Umbilical cord (tissue), 2 donors: ENCODE measurements around the gene NNAT. TPM values are rescaled to one million over a fixed set of nuclear protein-coding genes. Genes with fewer than 3 reads are reported as not detected.

Experiments
- DNase-seq: peaks from one replicate; pipeline ENCODE4 v3.0.0-alpha.2; 2015; ENCODE audit warnings: low spot score
- total RNA-seq: library from RNA; depleted of rRNA; stranded (reverse); fragments of >200 nt; gene quantifications from one replicate; pipeline ENCODE4 v1.2.3, GENCODE V29; 2014; ENCODE audit warnings: low replicate concordance; ENCODE audit not compliant: insufficient read depth

The NNAT gene
- total RNA-seq, 1 donor from 2014 or later: 5.3 TPM

DNA sequence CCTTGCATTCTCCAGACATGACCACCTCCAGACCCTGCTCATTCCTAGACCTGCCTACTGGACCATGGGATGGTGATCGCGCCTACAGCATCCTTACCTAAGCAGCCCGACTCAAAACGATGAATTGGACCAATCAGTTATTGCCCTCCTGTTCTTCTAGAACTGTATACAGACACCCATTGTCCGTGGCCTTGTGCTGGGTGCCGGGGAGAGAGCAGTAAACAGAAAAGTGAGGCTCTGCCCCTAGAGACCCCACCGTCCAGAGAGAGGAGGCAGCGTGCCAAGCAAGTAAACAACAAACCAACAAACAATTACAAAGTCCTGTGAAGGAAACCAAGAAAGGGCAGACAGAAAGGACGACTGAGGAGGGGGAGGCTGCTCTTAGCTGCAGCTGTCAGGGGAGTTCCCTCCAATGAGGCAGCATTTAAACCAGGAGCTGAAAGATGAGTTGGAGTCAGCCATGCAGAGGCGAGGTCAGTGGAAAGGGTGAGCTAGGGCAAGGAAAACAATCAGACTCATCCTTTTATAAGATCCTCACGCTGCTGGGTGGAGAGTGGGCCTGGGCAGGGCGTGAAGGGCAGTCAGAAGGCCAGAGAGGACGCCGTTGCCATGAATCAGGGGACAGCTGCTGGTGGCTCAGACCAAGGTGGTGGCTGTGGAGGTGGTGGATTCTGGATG lies 44.2 kb downstream of the NNAT start:
- DNase-seq: no peak

DNA sequence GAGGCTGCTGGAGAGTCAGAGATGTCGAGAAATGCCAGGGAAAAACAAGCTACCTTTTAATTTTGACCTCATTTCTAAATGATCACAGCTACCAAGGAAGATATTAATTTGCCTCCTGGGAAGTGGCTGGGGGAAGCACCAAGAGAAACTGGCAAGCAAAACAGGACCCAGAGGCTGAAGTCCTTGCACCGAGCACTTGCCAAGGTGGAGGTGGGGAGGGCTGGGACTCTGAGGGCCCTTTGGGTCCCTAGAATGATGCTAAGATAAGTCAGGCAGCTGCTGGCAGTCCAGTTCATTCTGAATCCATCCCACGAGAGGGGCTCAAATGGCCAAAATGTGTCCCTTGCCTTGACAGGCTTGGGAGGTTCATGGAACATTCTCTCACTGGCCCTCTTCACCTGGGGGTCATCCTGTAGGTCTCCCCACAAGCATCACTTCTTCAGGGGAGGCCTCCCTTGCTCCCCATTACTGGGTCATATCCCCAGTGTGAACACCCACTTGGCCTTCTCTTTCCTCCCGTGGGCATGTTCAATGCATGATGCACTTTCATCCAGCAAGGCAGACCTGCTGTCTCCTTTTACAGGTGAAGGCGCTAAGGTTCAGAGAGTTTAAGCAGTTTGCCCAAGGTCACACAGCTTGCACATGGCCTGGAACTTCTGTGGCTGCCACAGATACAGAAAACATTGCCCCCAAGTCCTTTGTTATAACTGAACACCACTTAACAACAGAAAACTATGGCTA lies 45.7 kb downstream of the NNAT start:
- no peak for DNase-seq

DNA sequence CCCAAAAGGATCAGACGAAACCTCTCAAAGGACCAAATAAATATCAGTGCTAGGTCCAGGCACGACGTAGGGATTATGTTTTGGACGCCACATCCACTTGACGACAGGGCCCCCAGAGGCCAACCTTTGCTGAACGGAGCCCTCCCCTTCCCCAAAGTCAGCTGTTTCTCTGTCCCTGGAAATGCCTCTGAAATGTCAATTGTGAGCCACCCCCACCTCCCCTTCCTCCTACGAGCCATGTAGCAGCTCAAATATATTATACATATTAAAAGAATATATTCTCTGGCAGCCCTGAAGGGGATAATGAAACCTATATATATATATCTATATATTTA lies 46.2 kb downstream of the NNAT start:
- no peak for DNase-seq

DNA sequence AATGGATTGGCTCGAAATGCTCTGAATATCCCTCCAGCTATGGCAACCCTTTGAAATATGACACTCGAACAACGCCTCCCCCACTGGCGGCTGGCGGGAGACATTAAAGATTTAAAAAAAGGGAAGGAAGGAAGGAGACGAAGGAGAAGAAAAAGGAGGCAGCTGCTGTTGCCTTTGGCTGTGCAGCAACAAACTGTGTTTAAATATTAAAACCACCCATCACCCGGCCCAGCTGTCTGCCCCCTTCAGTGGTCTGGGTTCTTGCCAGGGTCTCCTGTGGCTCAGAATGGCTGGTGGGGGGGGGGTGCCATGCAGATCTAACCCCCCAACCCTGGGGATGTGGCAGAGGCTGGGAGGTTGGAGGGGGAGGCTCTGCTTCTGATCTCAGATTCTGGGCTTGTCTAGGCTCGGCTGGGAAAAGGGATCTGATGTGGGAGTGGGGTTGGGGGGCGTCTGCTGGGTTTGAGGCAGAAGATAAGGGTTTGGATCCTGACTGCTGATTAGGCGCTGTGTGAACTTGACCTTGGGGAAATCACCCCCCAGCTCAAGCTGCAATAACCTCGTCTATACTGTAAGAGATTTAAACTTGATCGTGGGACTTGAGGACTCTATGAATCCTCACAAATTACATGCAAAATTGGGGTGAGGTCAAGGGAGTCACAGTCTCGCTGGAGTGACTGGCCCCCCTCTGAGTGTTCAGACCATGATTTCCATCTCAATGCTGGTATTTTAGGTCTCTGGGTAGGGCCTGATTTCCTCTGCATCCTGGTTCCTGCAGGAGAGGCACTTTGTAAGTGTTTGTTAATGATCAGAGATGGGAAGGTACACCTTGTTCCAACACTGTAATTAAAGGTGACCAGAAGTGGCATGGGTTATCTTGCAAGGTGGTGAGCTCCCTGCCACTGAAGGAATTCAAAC lies 46.9 kb downstream of the NNAT start:
- peak; percentile 42 for DNase-seq

DNA sequence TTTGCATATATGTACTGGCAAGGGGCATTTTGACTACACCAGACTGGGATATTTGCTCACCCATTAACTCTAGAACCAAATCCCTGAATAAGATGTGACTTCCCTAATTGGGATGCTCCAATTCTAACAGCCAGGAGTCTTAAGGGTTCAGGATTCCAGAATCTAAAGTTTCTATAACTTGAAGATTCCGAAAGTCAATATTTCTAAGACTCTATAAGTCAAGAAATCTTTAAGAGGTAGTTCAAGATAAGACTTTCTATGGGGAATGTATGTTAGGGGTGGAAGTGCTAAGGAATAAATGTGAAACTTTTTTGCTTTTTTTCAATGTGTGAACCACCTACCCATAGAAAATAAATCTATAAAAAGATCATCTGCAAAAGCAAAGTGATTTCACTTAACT lies 49.4 kb downstream of the NNAT start:
- no peak for DNase-seq

DNA sequence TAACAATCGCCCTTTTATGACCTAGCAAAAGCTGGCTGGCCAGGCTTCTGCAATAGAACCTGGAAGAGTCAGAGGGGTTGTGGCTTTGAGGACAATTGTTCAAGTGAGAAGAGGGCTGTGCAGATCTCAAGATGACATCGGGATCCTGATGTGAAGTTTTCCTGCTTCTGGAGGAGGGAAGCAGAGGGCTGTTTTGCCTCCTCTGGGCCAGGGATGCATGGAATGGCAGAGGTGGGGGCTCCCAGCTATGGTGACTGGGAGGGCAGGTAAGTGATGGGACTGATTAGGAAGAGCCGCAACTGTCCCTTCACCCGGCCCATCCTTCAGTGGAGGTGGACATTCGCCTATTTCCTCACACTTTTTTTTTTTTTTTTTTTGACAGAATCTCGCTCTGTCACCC lies 50.0 kb downstream of the NNAT start:
- DNase-seq: no peak

Other genes with a start within 250 kb of the NNAT start
- gene MANBAL, start 231.6 kb upstream of the NNAT start, total RNA-seq: 27.7 TPM
- gene SRC, start 175.1 kb upstream of the NNAT start, total RNA-seq: 20.7 TPM
- gene BLCAP, start 6.6 kb downstream of the NNAT start, total RNA-seq: 39.2 TPM
- 26.2 TPM for gene CTNNBL1, start 172.8 kb downstream of the NNAT start, total RNA-seq